ENCODE measurements around the gene GTPBP4. TPM values are rescaled to one million over a fixed set of nuclear protein-coding genes. Genes with fewer than 3 reads are reported as not detected.

GTPBP4 gene
- polyA plus RNA-seq, 1 donor (not counting 4 experiments of a cell fraction or from before 2014, with no cell fraction given) = 70.4 TPM

DNA sequence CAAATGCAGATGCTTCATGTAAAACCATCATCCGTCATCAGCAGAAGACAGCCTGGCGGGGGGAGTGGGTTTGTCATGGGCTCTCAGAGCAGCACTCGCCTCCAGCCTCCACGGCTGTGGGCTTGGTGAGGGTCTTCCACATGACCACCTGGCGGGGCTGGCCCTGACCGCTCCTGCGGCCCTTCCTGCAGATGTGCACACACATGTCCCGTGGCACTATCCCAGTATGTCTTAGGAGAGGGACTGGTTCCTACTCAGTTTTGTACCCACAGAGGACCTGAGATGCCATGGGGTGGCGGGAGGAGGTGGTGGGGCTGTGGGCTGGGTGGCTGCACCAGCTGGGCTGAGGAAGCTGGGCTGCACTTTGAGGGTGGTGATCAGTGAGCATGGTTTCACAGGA lies 32.7 kb downstream of the GTPBP4 start:
- H3K9me1 ChIP-seq (ENCODE audit: control insufficient read depth, extremely low read depth, insufficient read depth, low read length) = no peaks in the 10 kb centered on the region
- H3K27ac ChIP-seq (ENCODE audit: control insufficient read depth, insufficient read depth, low read length) = no peak overlapping the region
- H3K79me2 ChIP-seq (ENCODE audit: control insufficient read depth, insufficient read depth, low read length) = no peaks in the 10 kb centered on the region
- no peaks in the 10 kb centered on the region for H4K20me1 ChIP-seq (ENCODE audit: control insufficient read depth, extremely low read depth, insufficient read depth, low read length)
- DNase-seq (ENCODE audit: low read depth, low spot score) = no peak
- H3K9ac ChIP-seq (ENCODE audit: control insufficient read depth, extremely low read depth, insufficient read depth, low read length) = no peak overlapping the region
- TF ChIP-seq, protein P1, sequence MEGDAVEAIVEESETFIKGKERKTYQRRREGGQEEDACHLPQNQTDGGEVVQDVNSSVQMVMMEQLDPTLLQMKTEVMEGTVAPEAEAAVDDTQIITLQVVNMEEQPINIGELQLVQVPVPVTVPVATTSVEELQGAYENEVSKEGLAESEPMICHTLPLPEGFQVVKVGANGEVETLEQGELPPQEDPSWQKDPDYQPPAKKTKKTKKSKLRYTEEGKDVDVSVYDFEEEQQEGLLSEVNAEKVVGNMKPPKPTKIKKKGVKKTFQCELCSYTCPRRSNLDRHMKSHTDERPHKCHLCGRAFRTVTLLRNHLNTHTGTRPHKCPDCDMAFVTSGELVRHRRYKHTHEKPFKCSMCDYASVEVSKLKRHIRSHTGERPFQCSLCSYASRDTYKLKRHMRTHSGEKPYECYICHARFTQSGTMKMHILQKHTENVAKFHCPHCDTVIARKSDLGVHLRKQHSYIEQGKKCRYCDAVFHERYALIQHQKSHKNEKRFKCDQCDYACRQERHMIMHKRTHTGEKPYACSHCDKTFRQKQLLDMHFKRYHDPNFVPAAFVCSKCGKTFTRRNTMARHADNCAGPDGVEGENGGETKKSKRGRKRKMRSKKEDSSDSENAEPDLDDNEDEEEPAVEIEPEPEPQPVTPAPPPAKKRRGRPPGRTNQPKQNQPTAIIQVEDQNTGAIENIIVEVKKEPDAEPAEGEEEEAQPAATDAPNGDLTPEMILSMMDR (optimal IDR thresholded peaks at IDR 0.05 in 1 of 3, IDR thresholded peaks at IDR 0.05 in 1 of 3, conservative IDR thresholded peaks at IDR 0.05 in 1 of 3; ENCODE audit: extremely low read depth in 1 of 3, insufficient read depth in 2 of 3, low read length in 3 of 3) = no peak
- TF ChIP-seq EZH2 (IDR thresholded peaks at IDR 0.05; ENCODE audit: low read length) = no peak
- H2AFZ ChIP-seq (ENCODE audit: control insufficient read depth, low read length) = no peak overlapping the region
- H3K27me3 ChIP-seq (ENCODE audit: control insufficient read depth, extremely low read depth, insufficient read depth, low read length) = no peaks in the 10 kb centered on the region
- peaks cover 17 to 28% of the 10 kb centered on the region in 2 experiments for H3K36me3 ChIP-seq (ENCODE audit: control insufficient read depth in 2 of 2, extremely low read depth in 1 of 2, insufficient read depth in 2 of 2, low read length in 2 of 2)
- no peak overlapping the region for H3K4me3 ChIP-seq (ENCODE audit: control insufficient read depth in 2 of 3, extremely low read depth in 1 of 3, insufficient read depth in 2 of 3, low read depth in 1 of 3, low read length in 3 of 3)
- H3K4me1 ChIP-seq (ENCODE audit: control insufficient read depth, extremely low read depth, insufficient read depth, low read length) = no peaks in the 10 kb centered on the region
- H3K9me3 ChIP-seq (ENCODE audit: control insufficient read depth, low read depth, low read length) = no peaks in the 10 kb centered on the region
- H3K4me2 ChIP-seq (ENCODE audit: control insufficient read depth, extremely low read depth, insufficient read depth, low read depth, low read length) = no peak overlapping the region
- dilution Hi-C loops (cut with MboI; ENCODE audit: extremely low pct_ligation_motif_present, low sequenced_read_pairs) = no loop called here
- FAIRE-seq = no peak

GRCh38 chr10:1022413-1022812 lies 34.2 kb downstream of the GTPBP4 start:
- Histone ChIP-seq H3K36me3 (ENCODE audit: control insufficient read depth in 2 of 2, extremely low read depth in 1 of 2, insufficient read depth in 2 of 2, low read length in 2 of 2) (peaks cover 9 to 15% of the 10 kb centered on the region in 2 experiments), H2AFZ (ENCODE audit: control insufficient read depth, low read length) (no peak overlapping the region), H3K9me1 (ENCODE audit: control insufficient read depth, extremely low read depth, insufficient read depth, low read length) (no peaks in the 10 kb centered on the region), H3K27me3 (ENCODE audit: control insufficient read depth, extremely low read depth, insufficient read depth, low read length) (no peaks in the 10 kb centered on the region), H4K20me1 (ENCODE audit: control insufficient read depth, extremely low read depth, insufficient read depth, low read length) (no peaks in the 10 kb centered on the region), H3K4me2 (ENCODE audit: control insufficient read depth, extremely low read depth, insufficient read depth, low read depth, low read length) (no peak overlapping the region), H3K4me1 (ENCODE audit: control insufficient read depth, extremely low read depth, insufficient read depth, low read length) (no peaks in the 10 kb centered on the region), H3K4me3 (ENCODE audit: control insufficient read depth in 2 of 3, extremely low read depth in 1 of 3, insufficient read depth in 2 of 3, low read depth in 1 of 3, low read length in 3 of 3) (no peak overlapping the region), H3K27ac (ENCODE audit: control insufficient read depth, insufficient read depth, low read length) (no peak overlapping the region), H3K79me2 (ENCODE audit: control insufficient read depth, insufficient read depth, low read length) (no peaks in the 10 kb centered on the region), H3K9me3 (ENCODE audit: control insufficient read depth, low read depth, low read length) (no peaks in the 10 kb centered on the region), H3K9ac (ENCODE audit: control insufficient read depth, extremely low read depth, insufficient read depth, low read length) (no peak overlapping the region)
- DNase-seq (ENCODE audit: low read depth, low spot score) (no peak), FAIRE-seq (no peak)
- dilution Hi-C loops (cut with MboI; ENCODE audit: extremely low pct_ligation_motif_present, low sequenced_read_pairs) = no loop called here
- TF ChIP-seq, protein P1 (optimal IDR thresholded peaks at IDR 0.05 in 1 of 3, IDR thresholded peaks at IDR 0.05 in 1 of 3, conservative IDR thresholded peaks at IDR 0.05 in 1 of 3; ENCODE audit: extremely low read depth in 1 of 3, insufficient read depth in 2 of 3, low read length in 3 of 3) = no peak
- no peak for TF ChIP-seq EZH2 (IDR thresholded peaks at IDR 0.05; ENCODE audit: low read length)
